GM04503 (cell line): Measurements from ENCODE around the gene PBX3.

Source experiments
- DNase-seq: peaks from one replicate; pipeline ENCODE4 v3.0.0-alpha.2; 2012; ENCODE audit warnings: low read depth

PBX3 gene

GRCh38 chr9:125996791-125997190 lies 249.6 kb downstream of the PBX3 start:
- DNase-seq = no peak

- DNase-seq = no peak
Measured at GRCh38 chr9:125997196-125997823, 250.1 kb downstream of the PBX3 start.

GRCh38 chr9:125998837-125999503 lies 251.8 kb downstream of the PBX3 start:
- no peak for DNase-seq

- no peak for DNase-seq
Measured at GRCh38 chr9:125999504-125999881, 252.3 kb downstream of the PBX3 start.

- no peak for DNase-seq
Measured at GRCh38 chr9:126000256-126000655, 253.1 kb downstream of the PBX3 start.

- no peak for DNase-seq
Measured at GRCh38 chr9:126000731-126001580, 253.8 kb downstream of the PBX3 start.

- DNase-seq = no peak
Measured at GRCh38 chr9:126001581-126002225, 254.5 kb downstream of the PBX3 start.

- DNase-seq = no peak
Measured at GRCh38 chr9:126002476-126003350, 255.5 kb downstream of the PBX3 start.

GRCh38 chr9:126009047-126009446 lies 261.9 kb downstream of the PBX3 start:
- no peak for DNase-seq

- DNase-seq = no peak
Measured at GRCh38 chr9:126014726-126015125, 267.6 kb downstream of the PBX3 start.

- DNase-seq = no peak
Measured at GRCh38 chr9:126015424-126015823, 268.3 kb downstream of the PBX3 start.

GRCh38 chr9:126016579-126017290 lies 269.6 kb downstream of the PBX3 start:
- DNase-seq = no peak
